Natural killer cell treated with Interleukin-12 subunit alpha and Interleukin-12 subunit beta and Interleukin-15 and Interleukin-18, amount 100 ng/mL, for 72 hours (primary cell): Measurements from ENCODE around the gene NKIRAS1. TPM values are rescaled to one million over a fixed set of nuclear protein-coding genes. Genes with fewer than 3 reads are reported as not detected.

Experiments
- ATAC-seq, 2 donors: fragments of 150-1000 bp; cut with Tn5 transposase in 1 of 2; sonication (Bioruptor Pico), chemical (Tn5 transposase) in 1 of 2; 2 replicates each; pipeline ENCODE4 v1.10.0; 2021
- DNase-seq: peaks from one replicate; pipeline ENCODE4 v3.0.0; 2022; ENCODE audit warnings: low spot score
- H3K27ac Mint-ChIP-seq, 2 donors: 1 replicate in 1 of 2; 2 replicates in 1 of 2; pipeline ENCODE4 v1.8.0; 2022; ENCODE audit warnings: mixed read lengths in 2 of 2, mild to moderate bottlenecking in 1 of 2, moderate library complexity in 1 of 2
- H3K27me3 Mint-ChIP-seq, 2 donors: 1 replicate in 1 of 2; 2 replicates in 1 of 2; pipeline ENCODE4 v1.8.0; 2022; ENCODE audit warnings: mixed read lengths in 2 of 2
- H3K36me3 Mint-ChIP-seq: one replicate; pipeline ENCODE4 v1.8.0; 2022; ENCODE audit warnings: mixed read lengths
- H3K4me1 Mint-ChIP-seq, 2 donors: 1 replicate in 1 of 2; 2 replicates in 1 of 2; pipeline ENCODE4 v1.8.0; 2022; ENCODE audit warnings: low read depth in 2 of 2, mixed read lengths in 2 of 2, mild to moderate bottlenecking in 1 of 2
- H3K4me3 Mint-ChIP-seq: one replicate; pipeline ENCODE4 v1.8.0; 2022; ENCODE audit warnings: mixed read lengths
- H3K9me3 Mint-ChIP-seq: 2 replicates; pipeline ENCODE4 v1.8.0; 2022; ENCODE audit warnings: mixed read lengths
- total RNA-seq, 2 donors: library from RNA; stranded (reverse); gene quantifications; one replicate each; pipeline ENCODE4 v1.2.3, GENCODE V29; 2022

Gene NKIRAS1
- total RNA-seq: 1 to 10 TPM; 4.9 to 6.7 TPM

GRCh38 chr3:23916886-23917678, at the start of gene NKIRAS1, which contains the start of gene RPL15:
NKIRAS1 (minus strand) TSS chr3:23916990; CDS start chr3:23910904, 6,086 bp downstream.
RPL15 (plus strand) TSS chr3:23917132; CDS start chr3:23917860, 728 bp downstream.
- ATAC-seq (peak; percentile 98 to 99), DNase-seq (peak; percentile 97)
- Mint-ChIP-seq H3K9me3 (no peaks in the 10 kb centered on the region), H3K27me3 (peaks cover 5 to 7% of the 10 kb centered on the region in 2 donors), H3K27ac (peak within 1 kb of the TSS; percentile 96 to 99), H3K36me3 (peaks cover 31% of the 10 kb centered on the region), H3K4me1 (peaks cover 30 to 49% of the 10 kb centered on the region in 2 donors), H3K4me3 (peak within 1 kb of the TSS; percentile 98)

GRCh38 chr3:23966328-23966727, 49.5 kb upstream of the NKIRAS1 start:
- Mint-ChIP-seq H3K36me3 (peaks cover 13% of the 10 kb centered on the region), H3K9me3 (no peaks in the 10 kb centered on the region), H3K4me1 (peaks cover 5 to 9% of the 10 kb centered on the region in 2 donors), H3K27ac (no peak overlapping the region), H3K27me3 (no peaks in the 10 kb centered on the region), H3K4me3 (no peak overlapping the region)
- no peak for DNase-seq
- ATAC-seq: no peak

- no peak overlapping the region for H3K4me3 Mint-ChIP-seq
- ATAC-seq (no peak), DNase-seq (no peak)
- peaks cover 13% of the 10 kb centered on the region for H3K36me3 Mint-ChIP-seq
- H3K27ac Mint-ChIP-seq: no peak overlapping the region
- H3K27me3 Mint-ChIP-seq: no peaks in the 10 kb centered on the region
- H3K9me3 Mint-ChIP-seq: no peaks in the 10 kb centered on the region
- peaks cover 6 to 12% of the 10 kb centered on the region in 2 donors for H3K4me1 Mint-ChIP-seq
Measured at GRCh38 chr3:23964537-23965235, 47.9 kb upstream of the NKIRAS1 start.

- H3K4me1 Mint-ChIP-seq: peaks cover 11 to 22% of the 10 kb centered on the region in 2 donors
- no peak overlapping the region for H3K27ac Mint-ChIP-seq
- H3K36me3 Mint-ChIP-seq: peaks cover 13% of the 10 kb centered on the region
- DNase-seq (no peak), ATAC-seq (no peak)
- H3K4me3 Mint-ChIP-seq: no peak overlapping the region
- no peaks in the 10 kb centered on the region for H3K27me3 Mint-ChIP-seq
- H3K9me3 Mint-ChIP-seq: no peaks in the 10 kb centered on the region
Measured at GRCh38 chr3:23961913-23962312, 45.1 kb upstream of the NKIRAS1 start.

GRCh38 chr3:23961066-23961465, 44.3 kb upstream of the NKIRAS1 start:
- H3K27ac Mint-ChIP-seq: peak overlapping the region; percentile 33 to 68

GRCh38 chr3:23960649-23961048, 43.9 kb upstream of the NKIRAS1 start:
- ATAC-seq (no peak), DNase-seq (no peak)
- H3K27me3 Mint-ChIP-seq: no peaks in the 10 kb centered on the region
- peaks cover 8% of the 10 kb centered on the region for H3K36me3 Mint-ChIP-seq
- no peak overlapping the region for H3K4me3 Mint-ChIP-seq
- no peaks in the 10 kb centered on the region for H3K9me3 Mint-ChIP-seq
- H3K4me1 Mint-ChIP-seq: peaks cover 11 to 16% of the 10 kb centered on the region in 2 donors
- H3K27ac Mint-ChIP-seq: peak overlapping the region; percentile 33 to 68

More at GRCh38 chr3:23961066-23961465, 44.3 kb upstream of the NKIRAS1 start:
- H3K4me1 Mint-ChIP-seq: peaks cover 11 to 20% of the 10 kb centered on the region in 2 donors
- ATAC-seq (no peak), DNase-seq (no peak)
- no peak overlapping the region for H3K4me3 Mint-ChIP-seq
- H3K27me3 Mint-ChIP-seq: no peaks in the 10 kb centered on the region
- peaks cover 11% of the 10 kb centered on the region for H3K36me3 Mint-ChIP-seq
- H3K9me3 Mint-ChIP-seq: no peaks in the 10 kb centered on the region

- no peaks in the 10 kb centered on the region for H3K9me3 Mint-ChIP-seq
- peak overlapping the region; percentile 49 for H3K4me3 Mint-ChIP-seq
- H3K27me3 Mint-ChIP-seq: no peaks in the 10 kb centered on the region
- DNase-seq (no peak), ATAC-seq (peak; percentile 92 to 98)
- H3K36me3 Mint-ChIP-seq: peaks cover 8% of the 10 kb centered on the region
- peaks cover 14 to 16% of the 10 kb centered on the region in 2 donors for H3K4me1 Mint-ChIP-seq
- peak overlapping the region; percentile 73 to 91 for H3K27ac Mint-ChIP-seq
Measured at GRCh38 chr3:23959135-23959900, 42.5 kb upstream of the NKIRAS1 start.

GRCh38 chr3:23956701-23957100, 39.9 kb upstream of the NKIRAS1 start:
- peaks cover 22 to 27% of the 10 kb centered on the region in 2 donors for H3K4me1 Mint-ChIP-seq
- no peak for DNase-seq
- ATAC-seq: no peak
- H3K27me3 Mint-ChIP-seq: no peaks in the 10 kb centered on the region
- H3K27ac Mint-ChIP-seq: no peak overlapping the region
- no peaks in the 10 kb centered on the region for H3K36me3 Mint-ChIP-seq
- no peaks in the 10 kb centered on the region for H3K9me3 Mint-ChIP-seq
- H3K4me3 Mint-ChIP-seq: no peak overlapping the region

- no peak overlapping the region for H3K27ac Mint-ChIP-seq
- H3K4me3 Mint-ChIP-seq: no peak overlapping the region
- ATAC-seq: no peak
- no peaks in the 10 kb centered on the region for H3K36me3 Mint-ChIP-seq
- H3K9me3 Mint-ChIP-seq: no peaks in the 10 kb centered on the region
- no peaks in the 10 kb centered on the region for H3K27me3 Mint-ChIP-seq
- DNase-seq: no peak
- H3K4me1 Mint-ChIP-seq: peaks cover 32 to 36% of the 10 kb centered on the region in 2 donors
Measured at GRCh38 chr3:23954144-23954543, 37.4 kb upstream of the NKIRAS1 start.

GRCh38 chr3:23953523-23953922, 36.7 kb upstream of the NKIRAS1 start:
- no peak for DNase-seq
- H3K36me3 Mint-ChIP-seq: no peaks in the 10 kb centered on the region

GRCh38 chr3:23952646-23953045, 35.9 kb upstream of the NKIRAS1 start:
- no peak overlapping the region for H3K4me3 Mint-ChIP-seq
- H3K27me3 Mint-ChIP-seq: no peaks in the 10 kb centered on the region
- H3K4me1 Mint-ChIP-seq: peaks cover 33% of the 10 kb centered on the region in 2 donors
- H3K36me3 Mint-ChIP-seq: no peaks in the 10 kb centered on the region
- DNase-seq (no peak), ATAC-seq (no peak)
- no peak overlapping the region for H3K27ac Mint-ChIP-seq
- no peaks in the 10 kb centered on the region for H3K9me3 Mint-ChIP-seq

More at GRCh38 chr3:23953523-23953922, 36.7 kb upstream of the NKIRAS1 start:
- Mint-ChIP-seq H3K27me3 (no peaks in the 10 kb centered on the region), H3K27ac (peak overlapping the region in 1 of 2 donors; percentile 50), H3K4me3 (no peak overlapping the region), H3K9me3 (no peaks in the 10 kb centered on the region), H3K4me1 (peaks cover 30 to 31% of the 10 kb centered on the region in 2 donors)
- ATAC-seq: no peak

- H3K4me1 Mint-ChIP-seq: peaks cover 35 to 41% of the 10 kb centered on the region in 2 donors
Measured at GRCh38 chr3:23950293-23950692, 33.5 kb upstream of the NKIRAS1 start.

GRCh38 chr3:23949784-23950183, 33.0 kb upstream of the NKIRAS1 start:
- no peaks in the 10 kb centered on the region for H3K36me3 Mint-ChIP-seq
- H3K4me3 Mint-ChIP-seq: peak overlapping the region; percentile 66
- ATAC-seq: no peak
- H3K27ac Mint-ChIP-seq: peak overlapping the region; percentile 61 to 90
- H3K9me3 Mint-ChIP-seq: no peaks in the 10 kb centered on the region
- peaks cover 35 to 41% of the 10 kb centered on the region in 2 donors for H3K4me1 Mint-ChIP-seq
- no peaks in the 10 kb centered on the region for H3K27me3 Mint-ChIP-seq
- DNase-seq: no peak

More at GRCh38 chr3:23950293-23950692, 33.5 kb upstream of the NKIRAS1 start:
- ATAC-seq (no peak), DNase-seq (no peak)
- H3K27me3 Mint-ChIP-seq: no peaks in the 10 kb centered on the region
- no peaks in the 10 kb centered on the region for H3K36me3 Mint-ChIP-seq
- H3K9me3 Mint-ChIP-seq: no peaks in the 10 kb centered on the region
- H3K27ac Mint-ChIP-seq: peak overlapping the region; percentile 61 to 90
- peak overlapping the region; percentile 66 for H3K4me3 Mint-ChIP-seq
